Activated naive CD8-positive, alpha-beta T cell treated with anti-CD3 and anti-CD28 coated beads, Interleukin-2, amount 50 U/mL, for 16 hours (primary cell): ENCODE measurements around the gene CAMTA1.
"Not testable (repeated sequence)": the region's sequence is repeated elsewhere in the genome, so short reads cannot be mapped to it uniquely, and the experiment has no call there.

ENCODE experiments used
- DNase-seq: peaks from one replicate; pipeline ENCODE4 v3.0.0-alpha.2; 2020; ENCODE audit warnings: low read depth, low spot score

CAMTA1 gene

DNA sequence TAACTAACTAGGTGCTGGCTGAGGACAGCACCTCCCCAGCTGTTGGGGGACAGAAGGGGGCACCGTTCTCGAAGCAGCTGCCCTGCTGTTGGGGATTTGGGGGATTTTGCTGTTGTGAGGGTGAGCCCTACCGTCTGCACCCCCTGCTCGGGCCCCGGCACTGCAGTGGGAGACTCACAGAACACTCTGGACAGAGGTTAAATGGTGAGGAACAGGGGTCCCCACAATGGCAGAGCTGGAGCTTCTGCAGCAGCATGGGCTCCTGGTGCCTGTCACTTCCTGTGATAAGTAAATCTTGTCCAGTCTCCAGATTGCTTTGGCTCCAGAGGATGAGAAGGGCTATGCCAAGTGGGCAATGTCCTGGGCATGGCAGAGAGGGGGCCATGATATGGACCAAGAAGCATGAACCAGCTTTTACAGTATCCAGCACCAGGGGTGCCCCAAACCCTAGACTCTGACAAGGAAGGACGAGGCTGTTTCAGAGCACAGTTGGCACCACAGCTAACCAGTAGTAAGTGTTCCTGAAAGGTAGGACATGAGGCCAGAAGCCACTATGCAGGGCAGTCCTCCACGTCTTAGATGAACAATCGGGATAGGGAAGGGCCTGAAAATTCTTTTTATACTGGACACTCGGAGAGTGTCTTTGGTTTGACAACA, 620.7 kb downstream of the CAMTA1 start:
- DNase-seq: no peak

DNA sequence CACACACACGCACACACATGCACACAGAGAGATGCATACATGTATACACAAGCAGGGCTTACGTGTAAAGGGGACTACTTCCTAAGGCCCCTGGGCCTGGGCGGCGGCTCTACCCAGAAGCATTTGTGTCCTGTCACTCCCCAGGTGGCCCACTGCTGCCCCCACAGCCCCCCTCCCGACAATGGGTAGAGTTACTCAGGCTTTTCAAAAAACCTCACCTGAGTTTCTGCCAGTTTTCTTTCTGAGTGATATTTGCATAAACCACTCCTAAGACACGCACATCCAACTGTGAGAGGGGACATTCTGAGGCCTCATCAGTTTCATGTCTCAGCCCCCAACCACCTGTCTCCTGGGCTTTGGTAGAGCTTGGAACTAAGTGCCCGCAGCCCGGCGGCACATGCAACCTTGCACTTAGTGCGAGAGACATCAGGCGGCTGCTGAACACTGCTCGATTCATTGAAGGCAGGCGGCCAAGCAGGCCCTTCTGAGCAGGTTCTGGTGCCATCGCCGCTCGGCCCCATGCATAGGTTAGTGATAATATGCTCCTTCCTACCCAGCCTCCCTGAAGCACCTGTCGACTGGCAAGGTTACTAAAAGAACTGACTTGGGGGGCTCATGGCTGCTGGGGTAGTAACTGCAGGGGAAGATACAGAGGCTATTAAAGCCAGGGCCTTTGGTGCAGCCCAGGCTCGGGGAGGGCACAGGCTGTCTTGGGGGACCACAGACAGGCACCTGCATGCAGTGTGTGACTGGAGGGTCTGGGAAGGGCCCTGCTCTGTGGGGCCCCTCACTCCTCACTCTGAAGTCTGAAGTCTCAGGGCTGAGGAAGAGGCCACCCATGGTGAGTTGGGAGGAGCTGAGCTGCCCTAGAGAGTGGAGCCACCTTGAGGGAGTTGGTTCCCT, 621.6 kb downstream of the CAMTA1 start:
- DNase-seq: no peak

DNA sequence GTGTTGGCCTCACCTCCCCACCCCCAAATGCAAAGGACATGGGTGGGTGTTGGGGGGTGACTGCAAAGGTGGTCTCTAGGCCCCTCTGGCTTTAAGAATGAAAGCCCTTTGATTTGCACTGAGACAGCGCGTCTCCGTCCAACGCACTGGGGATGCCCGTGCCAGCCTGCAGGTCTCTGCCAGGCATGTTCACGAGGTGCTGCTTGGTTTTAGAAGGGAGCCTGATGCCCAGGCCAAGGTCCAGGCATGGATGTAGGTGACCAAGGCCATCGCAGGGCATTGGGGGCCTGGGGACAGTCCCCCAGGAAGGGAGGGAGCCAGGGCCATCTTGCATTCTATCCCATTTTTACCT, 622.3 kb downstream of the CAMTA1 start:
- no peak for DNase-seq

DNA sequence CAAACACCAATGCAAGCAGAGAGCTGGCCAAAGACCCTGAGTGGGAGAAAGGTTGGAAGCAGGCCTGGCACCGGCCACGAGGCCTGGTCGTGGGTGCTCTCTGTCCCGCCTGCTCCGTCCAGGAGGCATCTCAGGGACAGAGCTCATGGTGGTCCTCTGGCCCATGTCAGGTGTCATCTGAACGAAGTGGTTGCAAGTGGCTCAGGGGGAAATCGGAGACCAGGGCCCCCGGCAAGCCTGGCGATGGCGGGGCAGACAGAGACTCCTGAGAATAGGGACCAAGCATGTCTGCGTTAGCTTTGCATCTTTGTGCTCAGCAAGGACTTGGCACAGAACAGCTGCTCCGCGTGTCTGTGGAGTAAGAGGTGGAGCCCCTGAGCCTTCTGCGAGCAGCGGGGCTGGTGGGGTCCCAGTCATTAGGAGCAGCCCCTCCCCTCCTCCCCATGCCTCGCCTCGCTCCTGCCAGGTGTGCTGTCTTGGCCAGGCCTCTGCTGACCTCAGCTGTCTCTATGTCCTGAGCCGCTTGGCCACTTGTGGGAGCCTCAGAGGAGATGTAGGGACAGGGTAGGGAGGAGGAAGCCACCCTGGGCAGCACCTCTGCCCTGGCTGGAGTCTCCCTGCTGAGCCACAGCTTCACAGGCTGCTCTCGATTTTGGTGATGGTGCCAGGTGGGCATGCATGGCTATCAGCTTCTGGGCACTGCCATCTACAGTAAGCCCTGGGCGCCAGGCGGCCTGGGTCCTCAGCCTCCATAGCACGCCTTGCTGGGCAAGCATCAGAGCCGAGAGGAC, 622.9 kb downstream of the CAMTA1 start:
- no peak for DNase-seq

DNA sequence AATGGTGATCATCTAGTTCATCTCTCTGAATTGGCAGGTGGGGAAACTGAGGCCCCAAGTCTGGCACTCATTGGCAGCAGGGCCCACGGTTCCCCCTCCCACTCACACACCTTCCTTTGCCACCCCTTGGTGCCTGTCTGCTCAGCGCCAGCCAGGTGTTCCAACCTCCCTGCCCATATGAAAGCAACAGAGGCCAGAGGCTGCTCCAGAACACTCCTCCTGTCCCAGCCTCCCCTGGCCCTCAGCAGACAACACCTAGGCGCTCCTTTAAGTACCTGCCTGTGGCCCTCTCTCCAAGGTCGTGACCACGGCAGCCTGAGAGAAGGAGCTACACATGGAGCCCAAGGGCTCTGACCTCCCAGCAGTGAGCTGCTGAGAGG, 623.5 kb downstream of the CAMTA1 start:
- DNase-seq: no peak

- no peak for DNase-seq
These were observed 624.0 kb downstream of the CAMTA1 start for GRCh38 chr1:7409278-7409677.

- DNase-seq: no peak
These were observed 624.9 kb downstream of the CAMTA1 start for GRCh38 chr1:7410156-7410555.

- DNase-seq: not testable (repeated sequence)
These were observed 632.4 kb downstream of the CAMTA1 start for GRCh38 chr1:7417618-7418017.

DNA sequence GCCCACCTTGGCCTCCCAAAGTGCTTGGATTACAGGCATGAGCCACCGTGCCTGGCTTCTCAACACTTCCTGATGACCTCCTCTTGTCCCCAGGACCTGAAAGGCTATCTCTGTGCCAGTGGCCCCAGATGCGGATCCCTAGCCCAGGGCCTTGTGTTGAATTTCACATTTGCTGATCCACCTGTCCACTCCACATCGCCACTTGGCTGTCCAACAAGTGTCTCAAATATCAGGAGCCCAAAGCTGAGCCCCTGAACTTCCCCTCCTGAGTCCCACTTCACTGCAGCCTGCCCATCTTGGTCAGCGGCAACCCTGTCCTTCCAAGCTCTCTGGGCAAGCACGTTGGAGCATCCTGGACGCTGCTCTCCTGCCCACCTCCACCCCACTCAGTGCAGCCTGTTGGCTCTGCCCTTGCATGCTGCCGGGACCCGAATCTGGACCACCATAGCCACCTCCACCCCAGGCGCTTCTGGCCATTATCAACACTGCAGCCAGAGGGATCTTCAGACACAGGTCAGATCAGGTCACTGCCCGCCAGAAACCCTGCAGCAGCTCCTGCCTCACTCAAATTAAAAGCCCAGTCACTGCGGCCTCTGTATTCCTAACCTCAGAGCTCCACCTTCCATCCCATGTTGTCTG, 633.3 kb downstream of the CAMTA1 start:
- no peak for DNase-seq

GRCh38 chr1:7420098-7420445, 634.8 kb downstream of the CAMTA1 start:
- no peak for DNase-seq

GRCh38 chr1:7420470-7421100, 635.3 kb downstream of the CAMTA1 start:
- DNase-seq: no peak

- no peak for DNase-seq
These were observed 636.3 kb downstream of the CAMTA1 start for GRCh38 chr1:7421471-7422075.

DNA sequence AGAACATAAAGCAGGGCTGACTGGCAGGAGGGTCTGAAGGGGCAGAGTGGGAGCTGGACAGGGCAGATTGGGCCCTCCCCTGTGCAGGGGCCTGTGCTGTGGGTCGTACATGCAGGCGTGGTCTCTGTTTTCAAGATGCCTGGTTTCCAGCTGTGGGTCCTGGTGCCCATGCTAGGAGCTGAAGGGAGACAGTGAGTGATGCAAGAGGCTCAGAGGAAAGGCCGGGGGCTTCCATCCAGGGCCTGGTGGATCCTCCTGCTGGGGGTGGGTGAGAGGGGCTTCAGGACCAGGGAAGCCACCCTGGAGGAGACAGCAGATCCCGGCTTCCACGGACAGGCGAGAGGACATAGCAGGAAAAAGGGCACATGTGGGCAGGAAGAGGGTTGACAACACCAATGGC, 636.8 kb downstream of the CAMTA1 start:
- DNase-seq: no peak

DNA sequence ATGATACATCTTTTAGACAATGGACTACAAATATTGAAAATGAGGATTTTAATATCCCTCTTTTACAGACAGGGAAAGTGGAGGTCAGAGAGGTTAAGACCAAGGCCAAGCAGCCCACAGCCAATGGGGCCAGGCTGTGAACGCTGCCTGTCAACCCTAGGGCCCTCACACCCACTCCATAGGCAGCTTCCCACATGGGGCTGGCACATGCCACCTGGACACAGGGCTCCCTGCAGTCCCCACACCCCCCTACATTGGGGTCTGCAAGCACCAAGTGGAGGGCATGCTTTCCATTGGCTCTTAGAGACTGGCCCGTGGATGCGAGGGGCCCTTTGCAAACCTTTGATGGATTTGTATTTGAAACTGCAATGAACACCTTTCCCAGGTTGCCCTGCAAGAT, 637.3 kb downstream of the CAMTA1 start:
- no peak for DNase-seq

DNA sequence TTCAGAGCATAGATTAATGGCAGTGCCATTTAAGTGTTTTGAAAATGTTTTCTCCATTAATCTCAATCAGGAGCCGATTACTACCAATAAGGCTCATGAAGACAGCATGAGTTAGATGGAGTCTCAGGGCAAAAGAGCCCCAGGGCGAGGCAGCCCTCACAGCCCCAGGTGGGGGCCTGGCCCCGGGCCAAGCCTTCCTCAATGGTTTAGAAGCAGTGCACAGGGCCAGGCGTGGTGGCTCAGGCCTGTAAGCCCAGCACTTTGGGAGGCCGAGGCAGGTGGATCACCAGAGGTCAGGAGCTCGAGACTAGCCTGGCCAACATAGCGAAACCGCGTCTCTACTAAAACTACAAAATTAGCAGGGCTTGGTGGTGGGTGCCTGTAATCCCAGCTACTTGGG, 637.7 kb downstream of the CAMTA1 start:
- DNase-seq: no peak

- no peak for DNase-seq
These were observed 639.2 kb downstream of the CAMTA1 start for GRCh38 chr1:7424352-7424890.

GRCh38 chr1:7425229-7425628, 640.0 kb downstream of the CAMTA1 start:
- DNase-seq: no peak

- no peak for DNase-seq
These were observed 640.5 kb downstream of the CAMTA1 start for GRCh38 chr1:7425771-7426170.

DNA sequence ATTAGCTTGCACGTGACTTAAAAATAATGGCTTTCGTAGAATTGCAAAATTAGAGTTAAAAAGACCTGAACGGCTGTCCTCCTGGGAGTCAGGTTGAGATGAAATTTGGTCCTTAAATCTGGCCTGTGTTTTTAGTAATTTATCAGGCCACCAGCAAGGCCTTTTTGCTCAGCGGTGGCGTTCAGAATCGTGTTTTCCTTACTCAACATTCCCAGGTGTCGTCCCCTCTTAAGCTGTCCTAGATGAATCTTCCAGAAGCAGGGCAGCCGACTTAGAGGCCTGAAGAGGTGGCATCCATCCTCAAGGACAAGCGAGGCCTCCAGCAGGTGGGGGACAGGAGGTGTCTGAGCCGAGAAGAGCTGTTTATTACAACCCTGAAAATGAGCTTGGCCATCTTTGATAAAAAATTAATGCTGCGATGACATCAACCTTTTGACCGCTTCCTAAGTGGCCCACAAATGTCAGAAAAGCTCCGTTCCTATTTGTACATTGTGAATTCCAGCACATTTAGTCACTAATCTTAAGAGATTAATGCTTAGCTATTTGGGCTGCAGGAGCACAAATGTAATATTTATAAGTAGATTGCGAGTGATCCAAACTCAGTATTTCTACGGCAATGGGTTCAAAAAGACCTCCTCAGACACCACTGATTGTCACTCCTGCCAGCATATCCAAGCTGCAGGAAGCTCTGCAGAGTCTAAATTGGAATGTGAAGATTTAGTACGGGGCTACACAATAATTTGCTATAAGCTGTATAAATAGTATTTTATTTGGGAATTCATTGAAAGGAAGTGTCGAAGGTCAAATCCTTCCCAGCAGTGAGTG, 641.7 kb downstream of the CAMTA1 start:
- DNase-seq: no peak
